ENCODE data around the gene CUEDC1.
"Not testable (repeated sequence)": the region's sequence is repeated elsewhere in the genome, so short reads cannot be mapped to it uniquely, and the experiment has no call there.

CUEDC1 gene

DNA sequence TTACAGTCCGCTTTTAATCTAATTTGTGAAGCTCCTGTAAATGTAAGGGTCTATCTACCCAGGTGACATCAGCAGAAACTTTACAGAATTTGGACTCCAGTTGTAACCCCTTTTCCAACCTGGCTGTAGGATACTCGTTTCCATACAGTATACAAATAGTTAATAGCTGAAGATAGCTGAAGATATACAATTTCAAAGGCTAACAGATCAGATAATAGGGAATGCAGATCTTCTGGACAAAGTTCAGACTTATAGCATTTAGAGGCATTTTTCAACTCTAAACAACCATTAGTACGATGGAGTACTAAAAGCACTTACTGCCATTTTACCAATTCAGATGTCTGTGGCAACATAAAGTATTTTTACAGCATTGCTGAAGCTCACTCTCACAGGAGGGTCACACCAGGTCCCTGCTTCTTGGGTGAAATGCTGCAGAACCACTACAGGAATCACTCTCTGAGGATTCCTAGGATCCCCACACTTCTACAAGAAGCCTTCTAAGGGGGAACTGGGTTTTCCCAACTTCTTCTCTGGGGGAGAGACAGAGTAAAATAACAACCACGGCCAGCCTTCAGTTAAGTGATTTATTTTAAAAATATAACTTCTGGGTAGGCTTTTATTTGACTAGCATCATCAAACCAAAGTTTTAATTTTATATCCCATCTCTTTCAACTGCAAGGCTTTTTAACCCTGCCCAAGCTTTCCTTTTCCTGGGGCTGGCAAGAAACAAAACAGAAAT lies 29.9 kb upstream of the CUEDC1 start:
- no peak for DNase-seq

DNA sequence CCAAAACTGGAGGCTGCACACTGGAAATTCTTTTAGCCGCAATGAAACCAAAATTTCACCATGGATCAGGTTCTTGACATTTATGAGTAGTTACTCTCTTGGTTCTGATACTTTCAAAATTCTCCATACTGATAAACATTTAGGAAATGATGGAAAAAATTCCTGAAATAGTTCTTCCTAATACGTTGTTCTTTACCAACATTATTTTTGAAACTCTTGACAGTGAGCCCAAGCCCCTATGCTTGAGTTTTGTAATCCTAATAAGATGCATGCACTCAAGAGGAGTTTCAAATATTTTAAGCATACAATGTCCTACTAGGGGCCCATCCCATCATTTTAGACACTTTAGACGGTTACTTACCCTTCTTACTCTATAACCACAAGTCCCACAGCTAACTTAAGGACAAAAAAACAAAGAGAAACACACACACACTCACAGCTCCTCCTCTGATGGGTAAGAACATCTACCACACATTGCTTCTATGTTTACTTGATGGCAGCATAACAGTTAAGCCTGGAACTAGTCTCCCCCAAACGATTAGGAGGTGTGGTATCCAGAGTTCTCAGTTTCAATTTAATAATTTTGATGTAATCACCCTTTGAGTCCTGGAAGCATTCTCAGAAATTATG lies 29.2 kb upstream of the CUEDC1 start:
- DNase-seq, result no peak

DNA sequence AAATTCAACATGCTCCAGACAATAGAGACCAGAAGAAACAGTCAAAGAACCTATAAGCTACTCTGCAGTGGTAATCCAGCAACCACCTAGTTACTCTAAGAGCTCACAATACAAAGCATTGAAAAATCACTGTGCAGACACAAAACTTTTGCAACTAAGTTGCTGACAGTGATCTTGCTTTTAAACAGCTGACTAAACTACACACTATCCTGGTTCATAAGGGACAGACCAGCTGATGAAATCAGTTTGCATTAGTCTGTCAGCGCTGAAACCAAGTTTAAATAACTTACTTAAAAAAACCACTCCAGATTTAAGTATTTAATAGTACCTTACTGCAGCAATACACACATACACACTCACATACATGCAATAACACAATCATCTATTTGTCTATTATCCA lies 28.2 kb upstream of the CUEDC1 start:
- peak; percentile 6 for DNase-seq

DNA sequence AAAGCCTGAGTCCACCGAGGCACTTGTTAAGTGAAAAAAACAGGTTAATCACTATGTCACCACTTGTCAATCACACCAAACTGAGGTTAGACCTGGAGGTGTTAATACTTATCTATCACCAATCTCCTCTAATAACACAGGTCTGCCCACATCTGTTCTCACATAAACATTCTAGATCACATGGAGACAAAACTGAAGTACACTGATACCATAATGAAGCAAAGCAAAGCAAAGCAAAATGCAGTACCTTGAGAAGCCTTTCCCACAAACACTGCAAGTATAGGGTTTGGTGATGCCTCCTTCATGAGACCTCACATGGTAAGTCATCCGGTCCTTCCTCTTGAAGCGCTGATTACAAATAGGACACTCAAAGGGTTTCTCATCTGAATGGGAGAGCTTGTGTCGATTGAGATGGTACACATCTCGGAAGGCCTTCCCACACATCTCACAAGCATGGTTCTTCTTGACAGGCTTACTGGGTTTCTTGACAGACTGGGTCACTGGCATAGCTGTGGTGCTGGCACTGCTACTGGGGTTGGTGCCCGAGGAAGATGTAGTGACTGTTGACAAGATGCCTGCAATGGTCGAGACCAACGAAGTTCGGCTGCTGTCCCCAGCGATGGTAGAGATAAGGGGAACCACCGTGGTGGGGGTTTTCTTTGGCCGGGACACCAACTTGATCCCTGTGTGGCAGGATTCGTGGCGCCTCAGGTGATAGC lies 27.4 kb upstream of the CUEDC1 start:
- no peak for DNase-seq

DNA sequence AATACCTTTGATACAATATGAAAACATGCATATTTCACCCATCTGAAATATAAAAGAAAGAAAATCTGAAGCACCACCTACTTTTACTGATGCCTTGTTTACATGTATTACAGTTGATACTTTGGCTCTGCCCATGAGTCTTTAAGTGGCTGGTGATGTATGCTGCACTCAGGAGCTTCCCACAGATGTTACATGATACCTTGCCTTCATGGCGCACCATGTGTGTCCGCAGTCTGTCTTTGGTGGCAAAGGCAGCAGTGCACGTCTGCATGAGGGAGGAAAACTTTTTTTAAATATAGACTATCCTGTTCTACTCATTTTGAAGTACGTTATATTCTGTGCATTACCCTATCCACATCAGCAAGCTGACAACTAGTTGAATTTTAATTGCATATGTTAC lies 25.3 kb upstream of the CUEDC1 start:
- DNase-seq, result no peak

DNA sequence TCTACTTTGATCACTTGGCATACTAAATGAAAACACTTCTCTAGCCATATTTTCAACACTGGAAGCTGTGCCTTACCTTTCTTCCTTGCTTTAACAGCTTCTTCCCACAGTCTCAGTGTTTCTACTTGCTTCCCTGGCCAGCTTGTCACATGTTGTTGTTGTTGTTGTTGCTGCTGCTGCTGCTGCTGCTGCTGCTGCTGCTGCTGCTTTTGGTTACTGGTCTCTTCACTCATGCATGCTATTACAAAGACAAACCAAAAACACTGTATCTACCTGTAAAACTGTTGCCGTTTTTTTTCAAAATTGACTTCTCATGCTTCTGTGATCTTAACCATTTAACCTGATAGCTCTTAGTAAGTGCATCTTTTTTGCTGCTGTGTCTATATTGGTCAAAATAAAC lies 23.9 kb upstream of the CUEDC1 start:
- DNase-seq, result no peak

DNA sequence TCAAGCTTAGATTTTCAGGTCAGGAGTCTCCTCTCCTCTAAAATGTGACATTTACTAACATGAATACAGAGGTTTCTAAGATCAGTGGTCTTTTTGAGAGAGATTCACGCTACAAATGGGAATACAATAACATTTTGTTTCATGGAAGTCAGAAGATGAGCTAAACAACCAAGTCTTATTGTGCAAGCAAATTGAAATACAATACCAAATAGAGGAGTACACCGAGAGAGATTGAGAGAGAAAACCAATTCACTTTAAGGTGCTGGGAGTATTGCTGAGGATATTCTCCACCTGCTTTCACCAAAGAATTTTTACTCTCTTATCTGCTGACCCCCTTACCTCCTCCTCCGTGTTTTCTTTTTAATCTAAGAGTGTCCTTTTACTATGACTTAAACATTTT lies 21.4 kb upstream of the CUEDC1 start:
- no peak for DNase-seq

DNA sequence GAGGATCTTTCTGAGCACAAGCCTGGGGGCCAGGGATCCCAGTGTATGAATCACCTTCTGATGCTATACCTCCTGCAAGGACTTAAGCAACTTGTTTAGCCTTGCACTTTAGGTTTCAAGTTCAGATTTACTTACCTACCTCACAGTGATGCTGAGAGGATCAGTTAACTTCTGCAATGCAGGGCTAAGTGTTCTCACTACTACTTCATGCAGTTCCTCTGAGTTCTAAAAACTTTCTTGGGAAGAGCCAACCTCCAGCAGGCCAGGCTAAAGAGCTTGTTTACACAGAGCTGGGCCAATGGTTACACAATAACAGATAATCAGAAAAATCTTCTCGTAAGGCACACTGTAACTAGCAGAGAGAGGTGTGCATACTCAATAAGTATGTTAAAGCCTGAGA lies 19.8 kb upstream of the CUEDC1 start:
- DNase-seq, result no peak

DNA sequence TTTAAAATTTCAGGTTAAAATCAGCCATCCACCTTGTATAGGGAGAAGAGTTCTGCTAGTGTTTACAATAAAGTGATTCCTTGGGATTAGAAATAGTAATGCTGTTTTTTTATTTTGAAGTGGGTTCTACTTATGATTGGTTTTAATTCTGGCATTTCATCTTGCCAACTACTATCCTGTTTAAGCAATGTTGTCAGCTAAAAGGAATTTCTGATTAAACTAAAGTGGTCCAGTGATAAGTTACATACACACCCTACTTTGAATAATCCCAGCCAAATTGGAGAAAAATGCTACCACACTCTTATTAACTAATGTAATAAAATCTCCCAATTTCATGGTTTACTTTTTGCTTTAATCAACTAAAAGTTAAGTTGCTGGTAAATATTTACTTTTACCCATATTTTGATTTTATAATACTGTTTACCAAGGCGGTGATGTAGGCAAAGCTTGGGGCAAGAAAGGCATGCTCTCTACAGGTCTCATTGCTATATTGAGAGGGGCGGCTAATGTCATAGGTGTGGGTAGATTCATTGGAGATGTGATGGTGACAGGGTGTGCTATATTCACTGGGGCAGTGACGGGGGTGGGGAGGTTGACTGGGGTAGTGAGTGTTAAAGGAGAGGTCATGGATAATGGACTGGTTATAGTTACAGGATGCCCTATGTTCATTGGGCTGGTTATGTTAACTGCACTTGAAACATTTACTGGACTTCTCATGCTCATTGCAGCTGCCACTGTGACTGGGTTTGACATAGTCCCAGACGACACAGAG lies 19.0 kb upstream of the CUEDC1 start:
- DNase-seq, result not testable (repeated sequence)

DNA sequence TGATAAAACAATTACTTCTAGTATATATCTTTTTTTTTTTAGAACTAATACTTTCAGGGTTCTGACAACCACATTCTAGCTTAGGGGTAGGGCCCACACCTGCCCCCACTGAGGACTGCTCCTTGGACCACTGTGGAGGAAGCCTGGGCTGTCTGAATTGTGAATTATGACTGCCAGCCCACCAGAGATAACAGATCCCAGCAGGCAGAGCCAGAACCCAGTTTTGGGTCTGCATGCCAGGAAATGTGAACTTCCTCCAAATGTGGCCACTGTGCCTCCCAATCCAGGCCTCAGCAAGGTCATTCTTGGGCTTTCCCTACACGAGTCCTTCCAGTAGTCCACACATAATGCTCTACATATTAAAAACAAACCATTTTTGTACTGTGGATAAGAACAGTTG lies 16.9 kb upstream of the CUEDC1 start:
- no peak for DNase-seq

DNA sequence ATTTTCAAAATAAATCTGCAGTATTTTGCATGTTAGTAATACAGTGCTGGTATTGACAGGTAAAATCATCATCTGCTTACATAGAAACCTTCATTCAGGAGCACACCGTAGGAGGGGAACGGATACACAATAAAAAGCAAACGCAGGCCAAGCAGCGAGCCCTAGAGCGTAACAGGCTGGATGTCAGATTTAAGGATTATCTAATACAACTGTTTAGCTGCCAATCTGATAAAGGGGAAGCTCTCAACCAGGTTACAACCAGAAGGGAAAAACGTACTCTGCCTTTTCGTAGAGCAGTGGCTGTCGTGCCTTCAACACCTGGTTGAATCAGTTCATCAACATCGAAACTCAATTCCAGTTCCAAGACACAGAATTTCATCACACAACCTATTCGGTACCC lies 16.4 kb upstream of the CUEDC1 start:
- DNase-seq, result no peak

DNA sequence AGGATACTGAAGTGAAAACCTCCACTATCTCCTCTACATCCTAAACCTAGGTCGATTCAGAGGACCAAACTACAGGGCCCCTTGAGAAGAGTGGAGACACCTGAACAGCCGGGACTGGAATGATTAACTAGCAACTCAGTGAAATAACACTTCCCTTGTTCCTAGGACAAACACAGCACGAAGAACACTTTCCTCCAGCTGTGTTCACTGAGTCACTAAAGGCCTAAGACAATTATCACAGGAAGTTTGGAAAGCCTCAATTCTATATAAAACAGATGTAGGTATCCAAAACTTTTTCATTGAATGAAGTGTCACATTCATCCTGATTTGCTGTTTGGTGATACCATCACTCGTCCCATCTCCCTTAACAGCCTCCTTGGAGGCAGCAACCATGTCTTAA lies 15.5 kb upstream of the CUEDC1 start:
- DNase-seq, result no peak

DNA sequence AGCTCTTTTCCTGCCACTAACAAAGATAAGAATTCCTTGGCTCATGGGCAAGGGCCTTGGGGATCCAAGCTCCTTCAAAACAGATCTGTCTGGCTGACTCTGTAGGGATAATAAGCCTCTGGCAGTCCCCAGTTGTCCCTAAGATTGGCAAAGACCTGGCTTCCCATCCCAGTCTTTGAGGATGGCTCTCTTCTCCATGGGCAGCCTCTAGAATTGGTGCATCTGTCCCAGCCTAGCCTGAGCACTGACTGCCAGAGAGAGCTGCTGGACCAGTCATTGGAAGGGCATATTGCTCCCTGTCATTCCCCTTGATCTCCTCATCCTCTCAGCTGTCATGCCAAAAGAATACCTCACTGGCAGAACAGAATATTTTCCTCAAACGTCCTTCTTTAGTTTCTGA lies 13.2 kb upstream of the CUEDC1 start:
- DNase-seq, result no peak

DNA sequence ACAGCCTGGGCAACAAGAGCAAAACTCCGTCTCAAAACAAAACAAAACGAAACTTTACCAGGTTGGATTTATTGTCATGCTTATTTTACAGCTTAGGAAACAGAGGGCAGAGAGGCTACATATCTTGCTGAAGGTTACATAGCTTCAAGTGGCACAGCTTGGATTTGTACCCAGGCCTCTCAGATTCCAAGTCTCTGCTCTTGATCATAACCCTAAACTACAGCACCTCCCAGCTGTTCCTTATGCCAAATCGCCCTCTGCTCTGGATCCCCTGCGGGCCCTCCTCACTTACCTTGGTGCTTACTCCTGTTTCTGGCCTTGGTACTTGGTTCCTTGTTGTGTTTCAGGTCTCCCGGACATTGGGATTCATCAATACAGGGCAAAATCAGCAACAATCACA lies 11.7 kb upstream of the CUEDC1 start:
- DNase-seq, result no peak

DNA sequence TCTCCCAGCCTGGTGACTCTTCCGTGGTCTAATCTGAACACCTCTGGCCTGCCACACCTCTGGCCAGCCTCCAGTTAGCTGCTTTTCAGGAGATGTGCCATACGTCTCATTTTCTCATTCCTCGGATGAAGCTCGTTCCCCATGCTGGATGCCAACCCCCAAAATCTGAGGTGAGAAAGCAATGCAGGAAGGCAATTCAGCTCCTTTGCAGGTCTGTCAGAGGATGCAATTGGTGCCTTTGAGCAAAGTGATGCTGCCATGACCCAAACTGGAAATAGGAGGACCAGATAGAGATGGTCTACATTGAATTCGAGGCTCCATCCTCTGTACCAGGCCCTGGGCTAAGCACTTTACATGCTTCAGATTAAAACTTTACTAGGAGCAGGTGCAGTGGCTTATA lies 11.0 kb upstream of the CUEDC1 start:
- no peak for DNase-seq

DNA sequence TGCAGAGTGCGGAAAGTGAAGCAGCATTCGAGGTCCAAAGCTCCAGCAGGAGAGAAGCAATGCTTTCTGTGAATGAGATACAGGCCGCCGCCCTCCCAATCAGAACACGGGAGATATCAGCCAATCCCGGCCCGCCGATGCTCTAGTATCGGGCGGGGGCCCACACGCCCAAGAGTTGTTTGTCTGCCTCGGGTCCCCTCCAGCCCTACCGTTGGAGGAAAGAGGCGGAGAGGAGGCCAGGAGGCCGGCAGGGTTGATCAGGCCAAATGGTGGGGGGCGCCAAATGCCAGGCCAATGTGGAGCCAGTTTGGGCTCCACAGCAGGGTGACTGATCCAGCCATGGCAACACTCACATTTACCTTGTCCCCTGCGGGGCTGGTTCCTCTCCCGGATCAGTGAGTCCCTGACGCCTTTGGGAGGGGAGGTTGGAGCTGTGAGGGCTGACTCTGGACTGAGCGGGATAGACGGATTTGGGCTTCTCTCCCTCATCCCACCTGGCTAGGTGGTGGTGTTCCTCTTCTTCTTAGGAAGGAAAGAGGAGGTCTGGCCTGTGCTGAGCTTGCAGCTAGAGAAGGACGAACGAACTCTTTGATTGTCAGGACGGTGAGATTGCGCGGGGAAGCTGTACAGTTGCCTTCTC lies 10.4 kb upstream of the CUEDC1 start:
- no peak for DNase-seq

DNA sequence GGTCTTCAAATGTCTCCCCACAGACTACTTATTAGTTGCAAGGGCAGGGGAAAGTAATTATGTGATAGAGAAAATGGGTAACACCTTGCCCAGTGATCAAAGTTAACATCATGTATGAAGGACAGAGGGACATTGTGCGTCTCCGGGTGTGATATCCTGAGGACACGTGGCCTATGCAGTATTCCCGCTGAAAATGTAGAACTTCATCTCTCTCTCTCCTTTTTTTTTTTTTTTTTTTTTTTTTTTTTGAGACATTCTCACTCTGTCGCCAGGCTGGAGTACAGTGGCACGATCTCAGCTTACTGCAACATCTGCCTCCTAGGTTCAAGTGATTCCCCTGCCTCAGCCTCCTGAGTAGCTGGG lies 7.9 kb upstream of the CUEDC1 start:
- no peak for DNase-seq

DNA sequence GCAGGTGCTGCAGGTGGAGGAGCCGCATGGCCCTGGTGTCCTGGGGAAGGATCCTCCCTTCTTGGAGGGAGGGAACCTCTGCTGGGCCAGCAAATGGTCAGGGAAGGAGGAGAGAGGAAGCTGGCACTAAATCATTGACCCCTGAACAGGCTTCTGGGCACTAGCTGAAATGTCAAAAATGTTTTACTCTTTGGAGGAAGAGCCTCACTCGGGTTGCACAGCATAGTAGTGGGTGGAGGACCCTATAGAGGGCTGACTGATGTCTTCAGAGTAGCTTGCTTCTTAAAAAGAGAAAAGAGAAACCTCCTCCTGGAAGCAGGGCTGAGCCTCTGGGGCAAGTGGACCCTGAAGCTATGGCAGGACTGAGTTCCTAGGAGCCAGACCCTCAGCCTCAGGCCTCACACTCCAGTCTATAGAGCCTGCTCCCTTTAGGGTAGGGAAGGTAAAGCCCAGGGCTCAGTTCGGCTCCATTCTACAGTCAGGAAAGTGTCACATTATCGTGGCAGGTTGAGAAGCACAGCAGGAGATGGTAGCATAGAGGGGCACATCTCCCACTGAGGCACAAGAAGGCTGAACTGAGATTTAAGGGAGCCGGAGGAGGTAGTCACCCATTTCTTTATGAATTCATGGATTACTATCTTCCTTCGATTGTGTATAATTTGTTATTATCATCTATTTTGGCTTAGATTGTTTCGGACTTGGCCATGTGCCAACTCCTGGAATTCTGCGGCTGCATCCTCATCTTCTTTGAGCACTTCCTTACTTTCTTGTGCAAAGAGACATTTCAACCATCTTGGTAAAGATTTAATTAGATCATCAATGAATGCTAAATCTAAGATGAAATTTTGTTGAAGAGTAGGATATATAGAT lies 7.3 kb upstream of the CUEDC1 start:
- peak; percentile 3 for DNase-seq

DNA sequence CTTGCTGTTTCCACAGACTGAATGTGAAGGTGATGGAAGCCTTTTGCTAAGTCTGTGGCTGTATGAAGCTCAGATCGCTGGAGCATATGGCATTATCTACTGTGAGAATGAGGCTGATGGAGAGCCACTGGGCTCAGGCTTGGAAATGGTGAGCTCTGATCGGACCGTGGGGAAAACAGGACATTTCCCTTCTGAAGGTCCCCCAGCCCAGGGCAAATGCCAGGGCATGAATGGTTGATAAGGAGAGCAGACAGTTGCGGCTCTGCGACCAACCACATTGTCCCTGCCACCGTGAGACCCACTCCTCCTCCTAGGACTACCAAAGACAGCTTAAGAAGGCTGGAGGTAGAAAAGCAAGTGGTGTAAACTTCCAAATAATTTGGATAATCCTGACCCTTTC lies 4.7 kb upstream of the CUEDC1 start:
- no peak for DNase-seq

DNA sequence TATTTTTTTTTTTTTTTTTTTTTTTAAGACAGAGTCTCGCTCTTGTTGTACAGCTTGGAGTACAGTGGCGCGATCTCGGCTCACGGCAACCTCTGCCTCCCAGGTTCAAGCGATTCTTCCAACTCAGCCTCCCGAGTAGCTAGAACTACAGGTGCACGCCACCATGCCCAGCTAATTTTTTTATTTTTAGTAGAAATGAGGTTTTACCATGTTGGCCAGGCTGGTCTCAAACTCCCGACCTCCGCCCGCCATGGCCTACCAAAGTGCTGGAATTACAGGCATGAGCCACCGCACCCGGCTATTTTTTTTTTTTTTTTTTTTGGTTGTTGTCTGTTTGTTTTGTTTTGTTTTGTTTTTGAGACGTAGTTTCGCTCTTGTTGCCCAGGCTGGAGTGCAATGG lies 3.2 kb upstream of the CUEDC1 start:
- DNase-seq, result not testable (repeated sequence)

DNA sequence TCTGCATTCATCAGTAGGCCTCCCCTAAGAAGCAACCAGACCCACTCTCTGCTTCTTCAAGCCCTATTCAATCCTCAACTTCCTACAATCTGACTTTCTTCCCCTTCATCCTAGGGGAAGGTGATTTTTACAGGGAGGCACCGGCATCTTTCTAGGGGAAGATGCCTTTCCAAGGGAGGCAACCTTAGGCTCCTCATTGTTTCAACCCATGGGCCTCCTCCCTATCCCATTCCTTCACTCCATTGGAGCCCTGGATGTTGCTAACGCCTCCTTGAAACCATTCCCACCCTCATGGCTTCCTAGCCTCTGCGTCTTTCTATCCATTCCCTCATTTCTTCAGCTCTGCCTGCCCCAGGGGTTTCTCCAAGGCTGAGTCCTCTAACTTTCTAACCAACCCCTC lies 2.7 kb upstream of the CUEDC1 start:
- DNase-seq, result no peak

Data from inflammatory macrophage treated with lipopolysaccharide for 4 hours (primary cell).